IMR-90 (cell line): ENCODE results near the gene SLC2A3.

Experiments
- BHLHE40 ChIP-seq: fragments of 150-350 bp; IDR thresholded peaks from 2 replicates; pipeline ENCODE4 v1.6.1; 2016; ENCODE audit warnings: mild to moderate bottlenecking, low read depth, low read length
- CHD1 ChIP-seq: IDR thresholded peaks from 2 replicates; pipeline ENCODE4 v1.6.1; 2012; ENCODE audit warnings: low read depth, low read length, improper control_type of control experiment
- MAFK ChIP-seq: IDR thresholded peaks from 2 replicates; pipeline ENCODE4 v1.6.1; 2012; ENCODE audit warnings: low read depth, low read length, improper control_type of control experiment
- POLR2A ChIP-seq: IDR thresholded peaks from 2 replicates; pipeline ENCODE4 v1.6.1; 2012; ENCODE audit warnings: mild to moderate bottlenecking, low read depth, low read length
- RAD21 ChIP-seq: IDR thresholded peaks from 2 replicates; pipeline ENCODE4 v1.6.1; 2012; ENCODE audit warnings: low read length, improper control_type of control experiment
- SMC3 ChIP-seq: fragments of 150-350 bp; IDR thresholded peaks from 2 replicates; pipeline ENCODE4 v1.6.1; 2016; ENCODE audit warnings: low read depth, mild to moderate bottlenecking, antibody characterized with exemption, low read length, moderate library complexity
- TF ChIP-seq, protein P1 (sequence below): fragments of 150-350 bp; IDR thresholded peaks from 2 replicates; pipeline ENCODE4 v1.6.1; 2017; ENCODE audit warnings: mild to moderate bottlenecking, antibody characterized with exemption, low read length, low read depth
- TF ChIP-seq, protein P2 (sequence below): conservative IDR thresholded peaks from 2 replicates; pipeline ENCODE4 v1.5.1; 2012; ENCODE audit warnings: mild to moderate bottlenecking, low read depth, low read length, improper control_type of control experiment

DNA sequence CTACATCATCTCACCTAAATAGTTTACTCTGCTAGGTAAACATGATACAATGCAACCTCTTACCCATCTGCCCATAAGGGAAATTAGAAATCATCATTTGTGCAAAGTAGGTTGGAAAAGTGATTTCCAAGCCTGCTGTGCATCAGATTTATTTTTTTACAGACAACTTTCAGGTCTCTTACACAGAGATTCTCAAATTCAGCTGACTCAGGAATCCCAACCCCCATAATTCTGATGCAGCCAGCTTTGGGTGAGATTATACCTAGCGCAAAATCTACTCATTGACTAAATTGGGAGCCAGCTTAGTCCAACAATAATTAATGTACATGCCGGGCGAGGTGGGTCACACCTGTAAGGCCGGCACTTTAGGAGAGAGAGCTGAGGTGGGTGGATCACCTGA lies 8.5 kb downstream of the SLC2A3 start:
- TF ChIP-seq CHD1 (no peak), SMC3 (no peak), MAFK (peak; percentile 81), POLR2A (no peak), RAD21 (no peak), BHLHE40 (no peak)
- TF ChIP-seq, protein P1, sequence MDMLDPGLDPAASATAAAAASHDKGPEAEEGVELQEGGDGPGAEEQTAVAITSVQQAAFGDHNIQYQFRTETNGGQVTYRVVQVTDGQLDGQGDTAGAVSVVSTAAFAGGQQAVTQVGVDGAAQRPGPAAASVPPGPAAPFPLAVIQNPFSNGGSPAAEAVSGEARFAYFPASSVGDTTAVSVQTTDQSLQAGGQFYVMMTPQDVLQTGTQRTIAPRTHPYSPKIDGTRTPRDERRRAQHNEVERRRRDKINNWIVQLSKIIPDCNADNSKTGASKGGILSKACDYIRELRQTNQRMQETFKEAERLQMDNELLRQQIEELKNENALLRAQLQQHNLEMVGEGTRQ = no peak
- TF ChIP-seq, protein P2, sequence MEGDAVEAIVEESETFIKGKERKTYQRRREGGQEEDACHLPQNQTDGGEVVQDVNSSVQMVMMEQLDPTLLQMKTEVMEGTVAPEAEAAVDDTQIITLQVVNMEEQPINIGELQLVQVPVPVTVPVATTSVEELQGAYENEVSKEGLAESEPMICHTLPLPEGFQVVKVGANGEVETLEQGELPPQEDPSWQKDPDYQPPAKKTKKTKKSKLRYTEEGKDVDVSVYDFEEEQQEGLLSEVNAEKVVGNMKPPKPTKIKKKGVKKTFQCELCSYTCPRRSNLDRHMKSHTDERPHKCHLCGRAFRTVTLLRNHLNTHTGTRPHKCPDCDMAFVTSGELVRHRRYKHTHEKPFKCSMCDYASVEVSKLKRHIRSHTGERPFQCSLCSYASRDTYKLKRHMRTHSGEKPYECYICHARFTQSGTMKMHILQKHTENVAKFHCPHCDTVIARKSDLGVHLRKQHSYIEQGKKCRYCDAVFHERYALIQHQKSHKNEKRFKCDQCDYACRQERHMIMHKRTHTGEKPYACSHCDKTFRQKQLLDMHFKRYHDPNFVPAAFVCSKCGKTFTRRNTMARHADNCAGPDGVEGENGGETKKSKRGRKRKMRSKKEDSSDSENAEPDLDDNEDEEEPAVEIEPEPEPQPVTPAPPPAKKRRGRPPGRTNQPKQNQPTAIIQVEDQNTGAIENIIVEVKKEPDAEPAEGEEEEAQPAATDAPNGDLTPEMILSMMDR = no peak
